ENCODE results near the gene PLBD2.
A peak's percentile ranks its signal among the peaks of the same experiment; 100 is the strongest.

PLBD2 gene

GRCh38 chr12:113396200-113396599, 37.8 kb downstream of the PLBD2 start:
- DNase-seq (ENCODE audit: low read depth): no peak

GRCh38 chr12:113396828-113397496, 38.6 kb downstream of the PLBD2 start:
- no peak for DNase-seq (ENCODE audit: low read depth)

GRCh38 chr12:113397497-113398197, 39.3 kb downstream of the PLBD2 start:
- no peak for DNase-seq (ENCODE audit: low read depth)

DNA sequence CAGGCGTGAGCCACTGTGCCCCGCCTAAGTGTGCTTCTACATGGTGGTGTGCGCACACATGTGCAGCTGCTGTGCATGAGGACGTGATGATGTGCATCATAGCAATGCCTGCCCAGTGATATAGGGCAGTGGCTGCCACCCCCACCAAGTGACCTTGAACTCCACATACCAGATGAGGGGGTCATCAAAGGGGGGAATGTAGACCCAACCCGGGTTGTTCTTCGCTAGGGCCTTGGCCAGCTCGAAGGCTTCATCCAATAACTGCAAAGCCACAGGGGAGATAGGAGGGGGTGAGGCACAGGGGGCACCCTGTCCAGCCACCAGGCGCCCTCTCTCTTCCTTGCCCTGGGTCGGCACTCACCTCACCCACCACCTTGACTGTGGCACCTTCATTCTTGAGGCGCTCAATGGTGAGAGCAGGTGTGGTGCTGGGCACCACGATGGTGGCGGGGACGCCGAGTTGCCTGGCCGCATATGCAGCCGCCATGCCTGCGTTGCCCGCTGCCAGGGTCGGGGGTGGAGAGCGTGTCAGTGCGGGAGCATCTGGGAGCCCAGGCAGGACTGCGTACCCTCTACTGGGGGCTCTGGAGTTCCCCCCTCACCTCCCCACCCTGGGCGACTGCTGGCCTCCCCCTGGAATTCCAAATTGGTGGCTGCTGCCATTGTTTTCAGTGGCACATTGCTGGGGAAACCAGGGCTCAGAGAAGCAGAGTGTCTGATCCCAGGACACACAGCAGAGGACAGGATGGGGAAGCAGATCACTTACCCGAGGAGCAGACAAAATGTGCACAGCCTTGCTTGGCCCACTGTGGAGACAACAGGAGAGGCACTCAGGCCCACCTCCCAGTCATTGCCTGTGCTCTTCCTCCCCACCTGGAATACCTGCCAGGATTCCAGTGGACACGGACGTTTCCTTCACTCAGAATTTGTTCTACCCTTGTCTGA, 40.2 kb downstream of the PLBD2 start:
- DNase-seq (ENCODE audit: low read depth): no peak

- DNase-seq (ENCODE audit: low read depth): no peak
Observed at GRCh38 chr12:113399490-113399889, 41.1 kb downstream of the PLBD2 start.

DNA sequence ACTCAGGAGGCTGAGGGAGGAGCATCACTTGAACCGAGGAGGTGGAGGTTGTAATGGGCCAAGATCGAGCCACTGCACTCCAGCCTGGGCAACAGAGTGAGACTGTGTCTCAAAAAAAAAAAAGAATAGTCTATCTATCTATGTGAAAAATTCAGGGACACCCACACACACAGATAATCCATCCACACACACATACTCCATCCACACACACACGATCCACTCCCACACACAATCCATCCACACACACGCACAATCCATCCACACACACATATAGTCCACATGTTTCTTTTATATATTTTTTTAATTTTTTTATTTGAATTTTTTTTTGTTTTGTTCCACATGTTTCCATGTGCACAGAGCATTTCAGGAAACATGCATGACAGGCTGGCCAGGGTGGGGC, 42.0 kb downstream of the PLBD2 start:
- no peak for DNase-seq (ENCODE audit: low read depth)

- no peak for DNase-seq (ENCODE audit: low read depth)
Observed at GRCh38 chr12:113401066-113402000, 42.9 kb downstream of the PLBD2 start.

DNA sequence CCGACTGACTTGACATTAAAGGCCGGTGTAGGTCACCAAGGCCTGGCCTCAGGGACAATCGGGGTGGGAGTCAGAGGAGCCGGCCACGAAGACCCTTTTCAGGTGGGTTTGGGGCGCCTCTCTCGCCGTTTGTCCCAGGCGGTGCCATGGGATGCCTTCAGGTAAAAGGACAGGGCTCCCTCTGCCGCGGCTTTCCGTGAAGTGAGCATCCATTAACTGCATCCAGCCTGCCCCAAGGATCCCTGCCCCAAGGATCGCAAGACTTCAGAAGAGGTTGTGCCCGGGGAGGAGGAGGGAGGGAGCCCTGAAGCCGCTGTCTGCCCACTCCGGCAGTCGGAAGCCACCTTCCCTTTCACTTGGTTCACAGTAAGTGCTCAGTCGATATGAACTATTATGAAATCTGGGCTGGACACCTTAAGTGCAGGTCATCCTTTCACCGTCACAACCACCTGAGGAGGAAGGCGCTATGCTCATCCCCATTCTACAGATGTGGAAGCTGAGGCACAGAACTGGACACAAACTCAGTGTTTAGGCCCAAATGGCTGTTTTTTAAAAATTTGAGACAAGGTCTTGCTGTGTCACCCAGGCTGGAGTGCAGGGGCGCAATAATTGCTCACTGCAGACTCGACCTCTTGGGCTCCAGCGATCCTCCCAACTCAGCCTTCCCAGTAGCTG, 44.3 kb downstream of the PLBD2 start:
- no peak for DNase-seq (ENCODE audit: low read depth)

GRCh38 chr12:113403435-113404415, 45.3 kb downstream of the PLBD2 start, which contains the start of gene SDS:
Gene SDS (minus strand): TSS chr12:113403887. CDS start chr12:113399708, 4,179 bp downstream.
- peak; percentile 37 for DNase-seq (ENCODE audit: low read depth)

DNA sequence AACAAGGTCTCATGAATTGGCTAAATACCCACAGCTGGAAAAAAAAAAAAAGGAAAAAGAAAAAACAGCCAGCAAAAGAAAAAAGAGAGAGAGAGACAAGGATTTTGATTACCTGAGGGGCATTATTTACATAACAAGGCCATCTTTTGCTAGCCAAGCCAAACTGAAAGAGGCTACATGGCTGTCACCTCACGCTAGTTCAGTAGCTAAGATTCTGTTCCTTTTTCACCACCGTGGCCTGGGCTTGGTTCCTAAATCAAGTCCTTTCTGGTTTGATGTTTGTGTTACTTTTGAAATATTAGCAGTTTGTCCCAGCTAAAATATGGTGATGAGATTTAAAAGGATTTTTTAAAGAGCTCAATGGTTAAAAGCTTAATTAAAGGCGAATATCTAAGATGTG, 47.3 kb downstream of the PLBD2 start:
- DNase-seq (ENCODE audit: low read depth): no peak

- peak; percentile 57 for DNase-seq (ENCODE audit: low read depth)
Observed at GRCh38 chr12:113407931-113408600, 49.7 kb downstream of the PLBD2 start.

DNA sequence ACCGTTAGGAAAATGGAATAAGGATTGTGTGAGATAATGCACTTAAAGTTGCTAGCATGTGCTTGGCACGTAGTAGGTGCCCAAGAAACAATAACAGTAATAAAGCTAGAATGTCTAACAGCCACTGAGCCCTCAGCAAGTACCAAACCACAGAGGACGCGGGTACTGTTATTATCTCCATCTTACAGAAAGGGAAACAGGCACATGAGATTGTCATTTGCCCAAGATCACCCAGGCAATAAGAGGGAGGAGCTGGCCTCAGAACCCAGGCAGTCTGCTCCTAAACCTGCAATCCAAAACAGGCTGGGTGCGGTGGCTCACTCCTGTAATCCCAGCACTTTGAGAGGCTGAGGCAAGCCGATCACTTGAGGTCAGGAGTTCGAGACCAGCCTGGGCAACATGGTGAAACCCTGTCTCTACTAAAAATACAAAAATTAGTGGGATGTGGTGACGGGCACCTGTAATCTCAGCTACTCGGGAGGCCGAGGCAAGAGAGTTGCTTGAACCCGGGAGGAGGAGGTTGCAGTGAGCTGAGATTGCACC, 50.4 kb downstream of the PLBD2 start:
- DNase-seq (ENCODE audit: low read depth): no peak

- DNase-seq (ENCODE audit: low read depth): no peak
Observed at GRCh38 chr12:113409462-113410124, 51.2 kb downstream of the PLBD2 start.

GRCh38 chr12:113413488-113413939, 55.1 kb downstream of the PLBD2 start:
- DNase-seq (ENCODE audit: low read depth): peak; percentile 42

DNA sequence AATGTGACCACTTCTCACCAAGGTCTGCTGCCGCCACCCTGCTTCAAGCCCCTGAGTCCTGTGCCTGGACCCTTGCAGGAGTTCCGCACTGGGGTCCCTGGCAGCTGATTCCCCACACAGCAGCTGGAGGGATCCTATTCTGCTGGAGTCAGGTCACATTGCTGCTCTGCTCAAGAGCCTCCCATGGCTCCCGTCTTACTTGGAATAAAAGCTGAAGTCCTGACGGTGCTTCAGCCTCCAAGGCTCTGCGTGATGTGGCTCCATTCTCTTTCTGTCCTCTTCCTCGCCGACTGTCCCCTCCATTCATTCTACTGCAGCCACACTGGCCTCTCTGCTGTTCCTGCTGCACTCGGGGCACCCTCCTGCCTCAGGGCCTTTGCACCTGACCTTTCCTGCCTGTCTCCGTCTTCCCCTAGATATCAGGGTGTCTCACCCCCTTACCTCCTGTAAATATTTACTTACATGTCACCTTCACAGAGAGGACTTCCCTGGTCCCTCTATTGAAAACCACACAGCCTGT, 56.2 kb downstream of the PLBD2 start:
- DNase-seq (ENCODE audit: low read depth): no peak

- DNase-seq (ENCODE audit: low read depth): no peak
Observed at GRCh38 chr12:113416091-113416754, 57.8 kb downstream of the PLBD2 start.

DNA sequence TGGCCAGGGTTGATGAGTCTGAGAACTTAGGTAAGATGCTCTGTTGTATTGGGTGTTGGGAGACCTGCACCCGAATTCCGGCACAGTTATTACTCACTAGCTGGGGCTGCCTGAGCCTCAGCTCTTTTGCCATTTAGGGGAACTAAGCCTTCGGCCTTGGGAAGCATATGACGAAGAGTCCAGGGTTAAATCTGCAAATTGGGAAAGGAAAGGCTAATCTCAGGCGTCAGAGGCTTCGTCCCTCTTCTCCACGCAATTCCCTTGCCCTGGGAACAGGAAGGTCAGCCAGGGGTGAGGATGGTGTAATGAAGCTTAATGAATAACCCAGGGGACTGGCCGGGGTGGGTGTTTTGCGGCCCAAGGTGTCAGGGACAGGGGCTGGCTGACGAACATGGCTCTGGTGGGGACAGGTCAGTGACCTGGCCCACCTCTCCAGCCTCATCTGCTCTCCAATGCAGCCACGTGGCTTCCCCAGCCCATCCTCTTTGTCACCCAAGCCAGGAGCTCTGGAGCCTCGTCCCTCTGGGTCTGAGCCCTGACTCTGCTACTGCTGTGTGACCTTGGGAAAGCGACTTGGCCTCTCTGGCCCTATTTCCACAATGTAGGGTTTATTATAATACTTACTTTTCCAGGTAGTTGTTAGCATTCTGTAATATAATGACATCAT, 60.0 kb downstream of the PLBD2 start:
- no peak for DNase-seq (ENCODE audit: low read depth)

Data from EH (cell line).